Stimulated activated CD8-positive, alpha-beta memory T cell treated with anti-CD3 and anti-CD28 coated beads, Interleukin-15, amount 100 ng/mL, for 1 hour (primary cell): ENCODE data around the gene PTPN14.

Source experiments
- DNase-seq: peaks from one replicate; pipeline ENCODE4 v3.0.0-alpha.2; 2020; ENCODE audit warnings: low read depth

The PTPN14 gene

GRCh38 chr1:214305164-214305751 is 246.1 kb downstream of the PTPN14 start:
- DNase-seq, result no peak

GRCh38 chr1:214303141-214303930 is 248.1 kb downstream of the PTPN14 start:
- DNase-seq, result no peak

GRCh38 chr1:214301526-214301925 is 249.9 kb downstream of the PTPN14 start:
- no peak for DNase-seq

GRCh38 chr1:214300149-214300780 is 251.1 kb downstream of the PTPN14 start:
- no peak for DNase-seq
